Nephron (organoid): ENCODE data around the gene C16orf46.

Experiments used
- H3K27ac Mint-ChIP-seq, 3 experiments: 2 replicates each; pipeline ENCODE4 v1.8.0; 2020; ENCODE audit warnings: mixed read lengths in 3 of 3, mild to moderate bottlenecking in 2 of 3, moderate library complexity in 1 of 3
- H3K27me3 Mint-ChIP-seq: 2 replicates; pipeline ENCODE4 v1.8.0; 2021; ENCODE audit warnings: low read depth, mild to moderate bottlenecking, moderate library complexity, mixed read lengths
- H3K36me3 Mint-ChIP-seq: 2 replicates; pipeline ENCODE4 v1.8.0; 2020; ENCODE audit warnings: low read depth, mixed read lengths
- H3K4me1 Mint-ChIP-seq: 2 replicates; pipeline ENCODE4 v1.8.0; 2020; ENCODE audit warnings: mixed read lengths
- H3K4me3 Mint-ChIP-seq, 3 experiments: 2 replicates each; pipeline ENCODE4 v1.8.0; 2020; ENCODE audit warnings: mild to moderate bottlenecking in 3 of 3, mixed read lengths in 3 of 3, moderate library complexity in 2 of 3
- H3K9me3 Mint-ChIP-seq: 2 replicates; pipeline ENCODE4 v1.8.0; 2020; ENCODE audit warnings: mixed read lengths
- TF ChIP-seq, protein P1 (sequence below), 3 experiments: fragments of 200-600 bp; sonication (generic); IDR thresholded peaks; one replicate each; pipeline ENCODE4 v1.5.0; 2021; ENCODE audit warnings: antibody characterized with exemption in 3 of 3; ENCODE audit not compliant: unreplicated experiment in 3 of 3

The C16orf46 gene

GRCh38 chr16:81077076-81077940, at the start of gene C16orf46:
Gene C16orf46, minus strand, starts transcription at chr16:81077238. Its CDS starts 13,283 bp downstream, at chr16:81063955.
- H3K27me3 Mint-ChIP-seq = no peaks in the 10 kb centered on the region
- H3K9me3 Mint-ChIP-seq = no peaks in the 10 kb centered on the region
- H3K27ac Mint-ChIP-seq = peak within 1 kb of the TSS in 1 of 3 experiments; percentile 39
- peak within 1 kb of the TSS in 2 of 3 experiments; percentile 55 to 64 for H3K4me3 Mint-ChIP-seq
- TF ChIP-seq, protein P1, sequence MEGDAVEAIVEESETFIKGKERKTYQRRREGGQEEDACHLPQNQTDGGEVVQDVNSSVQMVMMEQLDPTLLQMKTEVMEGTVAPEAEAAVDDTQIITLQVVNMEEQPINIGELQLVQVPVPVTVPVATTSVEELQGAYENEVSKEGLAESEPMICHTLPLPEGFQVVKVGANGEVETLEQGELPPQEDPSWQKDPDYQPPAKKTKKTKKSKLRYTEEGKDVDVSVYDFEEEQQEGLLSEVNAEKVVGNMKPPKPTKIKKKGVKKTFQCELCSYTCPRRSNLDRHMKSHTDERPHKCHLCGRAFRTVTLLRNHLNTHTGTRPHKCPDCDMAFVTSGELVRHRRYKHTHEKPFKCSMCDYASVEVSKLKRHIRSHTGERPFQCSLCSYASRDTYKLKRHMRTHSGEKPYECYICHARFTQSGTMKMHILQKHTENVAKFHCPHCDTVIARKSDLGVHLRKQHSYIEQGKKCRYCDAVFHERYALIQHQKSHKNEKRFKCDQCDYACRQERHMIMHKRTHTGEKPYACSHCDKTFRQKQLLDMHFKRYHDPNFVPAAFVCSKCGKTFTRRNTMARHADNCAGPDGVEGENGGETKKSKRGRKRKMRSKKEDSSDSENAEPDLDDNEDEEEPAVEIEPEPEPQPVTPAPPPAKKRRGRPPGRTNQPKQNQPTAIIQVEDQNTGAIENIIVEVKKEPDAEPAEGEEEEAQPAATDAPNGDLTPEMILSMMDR (IDR thresholded peaks at IDR 0.05; ENCODE audit: unreplicated experiment in 3 of 3) = no peak
- H3K4me1 Mint-ChIP-seq = no peaks in the 10 kb centered on the region
- H3K36me3 Mint-ChIP-seq = peaks cover 3% of the 10 kb centered on the region

- Mint-ChIP-seq H3K36me3 (no peaks in the 10 kb centered on the region), H3K27ac (no peak overlapping the region), H3K4me1 (no peaks in the 10 kb centered on the region), H3K9me3 (no peaks in the 10 kb centered on the region), H3K27me3 (peaks cover 22% of the 10 kb centered on the region), H3K4me3 (no peak overlapping the region)
- TF ChIP-seq, protein P1 (IDR thresholded peaks at IDR 0.05; ENCODE audit: unreplicated experiment in 3 of 3) = no peak
Observed at GRCh38 chr16:81123092-81123852, 46.2 kb upstream of the C16orf46 start.

GRCh38 chr16:81121474-81121990, 44.5 kb upstream of the C16orf46 start:
- Mint-ChIP-seq H3K4me3 (no peak overlapping the region), H3K27me3 (peaks cover 13% of the 10 kb centered on the region), H3K4me1 (no peaks in the 10 kb centered on the region), H3K36me3 (no peaks in the 10 kb centered on the region), H3K27ac (no peak overlapping the region), H3K9me3 (no peaks in the 10 kb centered on the region)
- TF ChIP-seq, protein P1 (IDR thresholded peaks at IDR 0.05; ENCODE audit: unreplicated experiment in 3 of 3) = no peak

DNA sequence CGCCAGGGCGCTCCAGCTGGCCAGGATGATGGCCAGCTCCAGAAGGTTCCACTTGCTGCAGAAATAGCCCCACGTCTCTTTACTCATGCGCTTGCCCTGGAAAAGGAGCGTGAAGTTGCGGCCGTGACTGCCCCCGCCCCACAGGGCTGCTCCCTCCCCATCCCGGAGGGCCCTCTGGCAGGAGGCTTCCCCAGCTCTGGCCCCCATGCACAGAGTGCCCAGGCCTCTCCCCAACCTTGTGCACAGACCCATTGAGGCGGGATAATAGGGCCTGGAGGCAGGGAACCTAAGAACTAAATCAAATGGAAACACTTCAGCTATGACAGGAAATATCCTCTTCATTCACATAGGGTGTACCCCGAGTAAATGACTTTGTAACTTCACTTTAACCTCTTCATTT, 40.4 kb upstream of the C16orf46 start:
- H3K27ac Mint-ChIP-seq = no peak overlapping the region
- peaks cover 17% of the 10 kb centered on the region for H3K27me3 Mint-ChIP-seq
- H3K9me3 Mint-ChIP-seq = no peaks in the 10 kb centered on the region
- no peak overlapping the region for H3K4me3 Mint-ChIP-seq
- no peaks in the 10 kb centered on the region for H3K36me3 Mint-ChIP-seq
- TF ChIP-seq, protein P1 (IDR thresholded peaks at IDR 0.05; ENCODE audit: unreplicated experiment in 3 of 3) = no peak
- H3K4me1 Mint-ChIP-seq = no peaks in the 10 kb centered on the region

DNA sequence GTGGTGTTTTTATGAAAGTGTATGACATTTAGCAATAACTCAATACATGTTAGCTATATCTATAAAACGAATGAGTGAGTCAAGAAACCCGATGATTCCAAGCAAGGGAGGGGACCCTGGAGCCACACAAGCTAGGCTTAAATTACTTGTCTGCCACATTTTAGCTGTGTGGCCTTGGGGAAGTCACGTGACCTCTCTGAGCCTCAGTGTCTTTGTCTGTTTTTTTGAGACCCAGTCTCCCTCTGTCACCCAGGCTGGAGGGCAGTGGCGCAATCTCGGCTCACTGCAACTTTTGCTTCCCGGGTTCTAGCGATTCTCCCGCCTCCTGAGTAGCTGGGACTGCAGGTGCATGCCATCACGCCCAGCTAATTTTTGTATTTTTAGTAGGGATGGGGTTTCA, 39.2 kb upstream of the C16orf46 start:
- Mint-ChIP-seq H3K27ac (no peak overlapping the region), H3K9me3 (no peaks in the 10 kb centered on the region), H3K4me3 (no peak overlapping the region), H3K36me3 (no peaks in the 10 kb centered on the region), H3K27me3 (peaks cover 20% of the 10 kb centered on the region), H3K4me1 (no peaks in the 10 kb centered on the region)
- TF ChIP-seq, protein P1 (IDR thresholded peaks at IDR 0.05; ENCODE audit: unreplicated experiment in 3 of 3) = no peak
